Measurements from ENCODE around the gene CRHR2. TPM values are rescaled to one million over a fixed set of nuclear protein-coding genes. Genes with fewer than 3 reads are reported as not detected.

The CRHR2 gene
- total RNA-seq, 1 experiment from 2014 or later, result not detected

DNA sequence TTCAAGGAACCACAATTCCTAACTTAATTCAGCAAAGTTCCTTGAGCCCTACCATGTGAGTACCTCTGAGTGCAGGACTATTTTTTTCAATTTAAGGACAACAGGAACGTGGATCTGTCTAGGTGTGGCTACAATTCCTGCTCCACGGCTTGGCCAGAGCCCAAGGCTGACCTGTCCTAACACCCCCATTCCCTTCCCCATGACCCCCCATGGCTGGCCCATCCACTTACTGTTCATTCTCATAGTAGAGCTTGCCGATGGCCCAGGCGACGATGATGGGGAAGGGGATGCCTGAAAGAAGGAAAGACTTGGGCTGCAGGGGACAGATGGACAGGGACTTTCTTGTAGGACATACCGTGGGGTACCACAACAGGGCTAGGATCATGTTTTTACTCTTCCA is 20.3 kb downstream of the CRHR2 start:
- in situ Hi-C loops (cut with HindIII; ENCODE audit: low pct_unique_long_range_greater_than_20kb, low sequenced_read_pairs), result no loop called here
- no peak for DNase-seq (ENCODE audit: low read depth)

DNA sequence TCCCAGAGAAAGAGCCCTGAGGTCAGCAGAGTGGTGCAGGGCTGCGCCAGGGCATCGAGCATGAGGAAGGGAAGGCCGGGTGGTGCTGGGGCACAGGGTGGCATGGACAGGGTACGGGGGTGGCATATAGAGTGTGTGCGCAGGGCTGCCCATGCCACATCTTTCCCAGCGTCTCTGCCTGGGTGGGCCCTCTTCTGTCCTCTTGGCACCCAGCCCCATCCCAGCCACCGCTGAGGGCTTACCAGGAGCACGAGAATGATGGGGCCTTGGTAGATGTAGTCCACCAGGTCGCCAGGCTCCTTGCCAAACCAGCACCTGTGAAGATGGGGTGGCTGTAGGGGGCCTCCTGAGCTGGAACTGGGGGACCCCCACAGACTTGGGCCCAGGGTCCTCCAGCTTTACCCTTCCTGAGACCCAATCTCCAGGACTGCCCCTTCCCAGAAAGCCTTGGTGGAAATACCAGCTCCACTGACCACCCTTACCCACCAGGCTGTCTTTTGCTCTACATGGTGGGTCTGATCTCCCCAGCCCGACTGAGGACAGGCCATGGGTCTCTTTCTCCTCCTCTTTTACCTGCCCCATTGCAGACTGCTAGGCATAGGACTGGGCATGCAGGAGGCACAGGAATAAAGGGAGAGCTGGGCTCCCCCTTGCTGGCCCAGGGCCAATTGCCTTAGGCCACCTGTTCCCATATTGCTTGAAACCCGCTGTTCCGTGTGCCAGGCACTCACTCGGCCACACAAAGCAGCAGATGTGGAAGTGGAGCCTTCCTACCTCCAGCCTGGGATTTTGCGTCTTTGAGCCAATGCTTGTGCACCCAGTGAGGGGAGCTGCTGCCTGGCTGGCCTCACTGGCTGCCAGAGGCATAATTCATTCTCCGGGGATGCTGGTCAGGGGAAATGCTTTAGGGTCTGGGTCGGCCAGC is 21.7 kb downstream of the CRHR2 start:
- no peak for DNase-seq (ENCODE audit: low read depth)
- in situ Hi-C loops (cut with HindIII; ENCODE audit: low pct_unique_long_range_greater_than_20kb, low sequenced_read_pairs), result no loop called here

DNA sequence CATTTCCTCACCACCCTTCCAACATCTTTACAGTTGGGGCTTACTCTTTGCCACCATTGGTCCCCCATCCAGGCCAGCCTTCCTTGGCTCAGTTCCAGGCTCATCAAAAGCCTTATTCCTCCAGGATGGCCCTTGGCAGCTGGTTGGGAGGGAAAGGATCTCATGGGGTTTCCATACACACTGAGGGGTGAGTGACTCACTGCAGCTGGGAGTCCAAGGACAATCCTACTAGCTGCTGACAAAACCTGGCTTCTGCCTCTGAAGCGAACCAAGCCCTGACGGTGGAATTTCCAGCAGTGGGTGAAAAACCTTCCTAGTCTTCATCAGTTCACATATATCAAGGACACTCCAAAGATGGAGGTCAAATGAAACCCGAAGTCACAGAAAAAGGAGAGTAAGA is 22.9 kb downstream of the CRHR2 start:
- in situ Hi-C loops (cut with HindIII; ENCODE audit: low pct_unique_long_range_greater_than_20kb, low sequenced_read_pairs), result no loop called here
- no peak for DNase-seq (ENCODE audit: low read depth)

DNA sequence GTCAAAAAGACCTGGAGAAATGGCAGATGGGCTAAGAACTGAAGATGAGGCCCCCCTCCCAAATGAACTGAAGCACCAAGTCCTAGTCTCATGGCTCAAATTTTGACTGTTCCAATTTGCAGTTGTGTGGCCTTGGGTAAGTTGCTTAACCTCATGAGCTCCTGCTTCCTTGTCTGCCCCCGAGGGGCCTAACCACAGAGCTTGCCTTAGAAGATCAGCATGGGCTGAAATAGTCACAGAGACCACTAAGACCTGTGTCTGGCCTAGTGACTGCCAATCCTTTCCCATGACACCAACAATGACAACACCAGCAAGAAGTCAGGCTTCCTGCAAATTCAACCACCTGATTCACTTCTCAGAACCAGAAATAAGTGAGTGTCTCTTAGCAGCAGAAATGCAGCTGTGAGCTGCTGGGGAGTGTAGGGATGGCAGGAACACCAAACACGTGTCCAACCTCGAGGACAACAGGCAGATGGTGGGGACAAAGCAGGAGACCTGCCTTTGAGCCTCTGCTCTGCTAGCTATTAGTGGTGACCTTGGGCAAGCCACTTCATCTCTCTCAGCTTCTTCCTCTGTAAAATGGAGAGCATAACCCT is 23.7 kb downstream of the CRHR2 start:
- in situ Hi-C loops (cut with HindIII; ENCODE audit: low pct_unique_long_range_greater_than_20kb, low sequenced_read_pairs), result no loop called here
- DNase-seq (ENCODE audit: low read depth), result no peak

DNA sequence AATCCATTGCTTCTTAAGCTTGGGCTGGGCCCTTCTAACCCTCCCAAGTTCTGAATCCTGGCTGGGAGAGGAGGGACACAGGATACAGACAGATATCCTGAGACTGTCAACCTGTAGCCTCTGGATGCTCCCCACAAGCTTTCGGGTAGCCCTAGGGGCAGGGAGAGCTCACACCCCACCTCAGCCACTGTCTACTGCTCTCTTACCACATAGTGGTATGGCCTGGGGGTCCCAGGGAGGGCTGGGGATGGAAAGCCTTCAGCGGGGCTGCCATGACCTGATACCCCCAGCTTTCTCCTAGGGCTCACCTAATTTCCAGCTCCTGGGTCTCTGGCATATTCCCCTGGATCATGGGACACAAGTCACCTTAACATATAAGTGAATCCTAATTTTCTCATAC is 25.1 kb downstream of the CRHR2 start:
- no peak for DNase-seq (ENCODE audit: low read depth)
- in situ Hi-C loops (cut with HindIII; ENCODE audit: low pct_unique_long_range_greater_than_20kb, low sequenced_read_pairs), result no loop called here

DNA sequence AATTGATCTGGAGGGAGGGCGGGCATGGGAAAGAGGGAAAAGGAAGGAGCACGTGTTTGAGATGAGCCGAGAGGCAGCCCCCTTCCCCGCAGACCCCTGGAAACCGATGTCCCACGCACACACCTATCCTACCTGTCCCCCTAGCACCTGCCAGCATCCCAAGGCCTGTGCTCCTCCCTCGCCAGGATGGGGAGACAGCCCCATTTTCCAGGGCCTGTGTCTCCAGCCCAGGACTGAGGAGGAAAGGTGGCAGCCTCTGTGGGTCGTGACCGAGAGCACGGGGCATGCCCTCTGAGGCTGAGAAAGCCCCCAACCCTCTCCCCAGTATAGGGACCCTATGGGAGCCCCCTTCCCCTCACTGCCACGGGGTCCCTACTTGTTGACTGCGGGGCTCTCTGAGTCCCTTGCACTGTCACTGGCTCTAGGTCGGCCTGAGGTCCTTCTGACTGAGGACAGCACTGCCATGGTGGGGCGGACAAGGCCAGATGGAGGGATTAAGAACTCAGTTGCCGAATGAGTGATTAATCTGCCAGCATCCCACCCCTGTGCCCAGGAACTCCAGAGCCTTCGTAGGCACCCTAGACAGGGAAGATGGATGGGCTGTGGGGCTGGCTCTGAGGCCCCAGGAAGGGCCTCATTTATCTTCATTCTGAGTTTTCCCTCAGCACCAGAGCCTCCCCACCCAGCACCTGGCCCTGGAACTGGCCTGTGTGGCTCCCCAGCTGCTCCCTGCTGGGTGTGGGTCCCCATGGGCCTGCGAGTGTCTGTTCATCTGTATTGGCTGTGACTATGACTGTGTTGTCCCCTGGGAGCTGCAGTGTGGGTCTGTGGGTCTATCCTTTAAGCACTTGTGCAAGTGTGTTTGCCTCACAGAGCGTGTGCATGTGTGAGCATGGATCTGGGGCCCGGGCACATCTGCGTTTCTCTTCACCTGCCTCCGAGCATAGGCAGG is 26.0 kb downstream of the CRHR2 start:
- no peak for DNase-seq (ENCODE audit: low read depth)
- in situ Hi-C loops (cut with HindIII; ENCODE audit: low pct_unique_long_range_greater_than_20kb, low sequenced_read_pairs), result no loop called here

DNA sequence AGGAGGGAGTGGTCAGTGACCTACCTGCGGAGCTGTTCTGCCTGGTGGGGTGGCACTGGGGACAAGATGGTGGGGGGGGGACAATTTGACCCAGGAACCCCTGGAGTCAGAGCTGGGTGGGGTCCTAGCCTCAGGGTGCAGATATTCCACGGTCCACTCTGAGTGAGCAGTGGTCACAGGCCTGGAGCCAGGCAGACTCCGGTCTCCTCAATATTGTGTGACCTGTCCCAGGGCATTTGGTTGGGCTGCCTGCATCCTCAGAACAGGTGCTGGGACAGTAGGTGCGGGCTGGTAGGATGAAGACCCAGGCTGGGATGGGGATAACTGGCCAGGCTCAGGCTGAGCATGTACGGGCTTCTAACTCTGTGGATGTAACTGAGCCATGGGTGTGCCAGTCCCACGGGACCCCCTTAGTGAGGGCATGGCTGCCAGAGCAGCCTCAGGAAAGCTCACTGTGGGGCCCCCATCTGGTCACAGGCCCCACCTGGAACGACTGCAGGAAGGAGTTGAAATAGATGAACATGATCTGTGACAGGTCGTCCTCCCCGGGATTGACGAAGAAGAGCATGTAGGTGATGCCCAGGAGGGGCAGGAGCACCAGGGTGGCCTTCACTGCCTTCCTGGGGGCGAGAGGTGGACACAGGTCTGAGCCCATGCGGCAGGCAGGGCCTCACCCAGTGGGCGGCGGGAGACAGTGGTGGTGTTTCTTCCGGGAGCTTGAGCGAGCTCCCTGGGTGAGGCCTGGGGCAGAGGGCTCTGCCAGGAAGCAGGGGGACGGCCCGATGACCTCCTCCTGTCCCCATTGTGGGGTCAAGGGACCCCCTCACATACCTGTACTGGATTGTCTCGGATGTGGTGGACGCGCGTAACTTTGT is 26.9 kb downstream of the CRHR2 start:
- in situ Hi-C loops (cut with HindIII; ENCODE audit: low pct_unique_long_range_greater_than_20kb, low sequenced_read_pairs), result no loop called here
- no peak for DNase-seq (ENCODE audit: low read depth)

DNA sequence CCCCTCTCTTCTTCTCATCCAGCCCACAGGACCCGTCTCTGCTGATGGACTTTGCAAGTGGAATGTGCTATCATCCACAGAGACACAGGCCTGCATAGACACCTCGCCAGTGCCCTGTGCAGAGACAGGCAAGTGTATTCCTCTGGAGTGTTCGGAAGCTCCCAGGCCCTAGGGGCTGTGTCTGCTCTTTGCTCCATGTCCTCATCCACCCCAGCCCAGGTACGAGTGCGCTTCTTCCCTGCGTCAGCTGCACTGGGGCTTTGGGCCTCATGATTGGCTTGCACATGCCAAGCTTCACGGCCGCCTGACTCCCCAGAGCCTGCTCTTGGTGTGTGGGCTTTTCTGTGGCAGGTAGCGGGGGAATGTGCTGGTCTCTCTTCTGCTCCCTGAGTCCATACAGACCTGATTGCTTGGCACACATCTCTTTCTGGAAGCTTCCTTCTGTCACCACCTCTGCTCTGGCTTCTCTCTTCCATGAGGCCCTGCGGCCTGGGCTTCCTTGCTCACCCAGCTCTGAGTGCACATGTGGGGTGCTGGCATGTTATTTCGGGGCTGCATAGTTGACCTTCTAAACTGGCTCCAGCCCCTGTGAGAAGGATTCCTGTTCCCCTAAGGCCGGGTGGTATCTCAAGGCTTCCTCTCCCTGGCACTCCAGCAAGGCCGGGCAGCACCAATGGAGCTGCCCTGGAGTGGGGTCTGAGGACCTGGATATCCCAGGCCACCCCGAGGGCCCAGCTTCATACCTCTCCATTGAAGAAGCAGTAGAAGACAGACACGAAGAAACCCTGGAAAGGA is 27.8 kb downstream of the CRHR2 start:
- in situ Hi-C loops (cut with HindIII; ENCODE audit: low pct_unique_long_range_greater_than_20kb, low sequenced_read_pairs), result no loop called here

DNA sequence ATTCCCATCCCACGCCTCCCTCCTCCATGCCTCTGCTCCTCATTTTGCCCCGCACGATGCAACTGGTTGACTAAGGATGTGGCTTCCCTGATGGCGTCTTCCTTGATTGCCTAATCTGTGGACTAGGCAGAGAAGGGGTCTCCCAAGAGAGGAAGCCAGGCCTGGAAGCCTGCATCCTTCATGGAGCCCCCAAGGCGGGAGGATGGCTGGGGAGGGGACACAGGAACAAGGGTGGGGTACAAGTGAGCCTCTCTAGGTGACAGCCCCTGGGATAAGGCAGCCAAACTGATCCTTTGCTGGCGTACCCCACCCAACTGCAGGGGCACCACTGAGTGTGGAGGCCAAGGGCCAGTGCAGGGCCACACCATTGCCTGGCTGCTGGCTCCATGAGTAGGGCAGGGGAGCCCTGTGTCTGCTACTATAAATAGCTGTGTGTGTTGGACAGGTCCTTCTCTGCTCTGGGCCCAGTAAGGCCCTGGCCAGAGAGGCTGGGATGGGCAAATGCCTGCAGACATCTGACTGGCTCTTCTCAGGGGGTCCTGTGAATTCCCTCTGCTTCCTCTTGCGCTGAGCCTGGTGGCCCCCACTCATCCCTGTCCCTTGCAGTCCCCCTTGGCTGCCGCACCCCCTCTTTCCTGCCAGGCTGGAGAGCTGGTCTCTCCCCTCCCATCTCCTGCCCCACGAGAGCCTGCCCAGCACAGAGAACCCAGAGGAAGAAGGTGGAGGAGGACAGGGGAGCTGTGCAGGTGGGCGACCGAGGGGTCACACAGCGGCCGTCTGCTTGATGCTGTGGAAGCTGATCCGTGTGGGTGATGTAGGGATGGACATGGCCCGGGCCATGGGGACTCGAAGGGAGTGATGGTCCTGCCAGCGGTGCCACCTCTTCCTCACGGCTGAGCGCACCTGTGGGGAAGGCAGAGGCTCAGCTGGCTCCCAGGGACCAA is 29.3 kb downstream of the CRHR2 start:
- no peak for DNase-seq (ENCODE audit: low read depth)
- in situ Hi-C loops (cut with HindIII; ENCODE audit: low pct_unique_long_range_greater_than_20kb, low sequenced_read_pairs), result no loop called here

More for the DNA sequence above, 27.8 kb downstream of the CRHR2 start:
- DNase-seq (ENCODE audit: low read depth), result no peak

DNA sequence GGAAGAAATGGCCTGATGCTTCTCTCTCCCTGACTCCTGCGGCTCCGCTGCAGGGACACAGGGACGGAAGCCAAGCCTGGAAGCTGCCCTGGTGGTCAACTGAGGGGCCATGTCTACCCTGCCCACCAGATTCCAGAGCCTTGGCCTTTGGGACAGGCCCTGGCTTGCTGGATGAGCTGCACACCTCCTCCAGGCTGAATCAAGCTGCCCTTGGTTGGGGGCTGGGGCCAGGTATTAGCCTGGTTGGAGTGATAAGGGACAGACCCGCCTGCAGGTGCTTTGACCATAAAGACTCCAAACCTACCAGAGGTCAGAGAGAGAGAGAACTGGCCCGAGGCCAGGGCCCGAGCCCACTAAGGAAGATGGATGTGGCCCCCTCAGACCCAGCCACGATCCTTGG is 30.1 kb downstream of the CRHR2 start:
- DNase-seq (ENCODE audit: low read depth), result no peak
- in situ Hi-C loops (cut with HindIII; ENCODE audit: low pct_unique_long_range_greater_than_20kb, low sequenced_read_pairs), result no loop called here

DNA sequence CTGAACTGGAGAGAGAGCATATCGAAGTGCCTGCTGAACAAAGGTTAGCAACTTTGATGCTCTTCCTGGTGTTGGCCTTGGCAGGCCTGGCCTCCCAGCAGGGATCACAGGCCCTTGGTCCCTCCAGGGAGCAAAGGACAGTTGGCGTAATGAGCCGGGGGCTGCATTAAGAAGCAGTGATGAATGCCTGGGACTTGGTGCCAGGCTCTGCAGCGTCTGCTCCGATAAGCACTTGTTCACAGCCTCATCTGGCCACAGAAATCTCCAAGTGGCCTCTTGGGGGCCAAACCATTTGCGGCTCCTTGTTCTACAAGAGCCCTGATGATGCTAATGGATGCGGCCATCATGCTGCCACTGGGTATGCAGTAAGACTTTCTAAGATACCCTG is 31.8 kb downstream of the CRHR2 start:
- in situ Hi-C loops (cut with HindIII; ENCODE audit: low pct_unique_long_range_greater_than_20kb, low sequenced_read_pairs), result no loop called here
- no peak for DNase-seq (ENCODE audit: low read depth)

DNA sequence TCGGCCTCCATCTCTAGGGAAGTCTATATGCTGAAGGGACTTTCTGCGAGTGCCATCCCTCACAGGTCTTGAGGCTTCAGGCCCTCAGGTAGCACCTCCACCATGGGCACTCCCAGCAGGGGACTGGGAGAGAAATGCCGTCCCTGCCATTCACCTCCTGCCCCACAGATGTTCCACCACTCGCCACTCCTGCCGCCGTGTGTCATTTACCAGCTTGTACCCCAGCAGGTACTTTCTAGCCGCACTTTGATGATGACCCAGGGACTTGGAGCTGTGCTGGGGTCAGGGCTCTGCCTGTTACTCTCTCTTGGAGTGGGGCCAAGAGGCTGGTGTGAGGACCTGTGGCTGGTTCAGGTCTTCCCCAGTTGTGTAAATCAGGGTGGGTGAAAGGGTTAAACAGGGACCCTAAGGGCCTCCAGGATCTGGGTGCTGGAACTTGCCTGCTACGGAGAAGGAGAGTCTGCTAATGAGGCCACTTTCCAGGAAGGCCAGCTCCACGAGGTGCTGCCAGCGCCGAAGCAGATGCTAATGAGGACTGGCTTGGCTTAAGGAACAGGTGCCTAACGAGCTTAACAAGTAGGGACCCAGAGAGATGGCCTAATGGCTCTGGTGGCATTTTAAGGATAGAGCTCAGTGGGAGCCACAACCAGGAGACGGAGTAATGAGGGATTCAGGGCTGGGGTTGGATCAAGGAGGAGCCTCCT is 32.4 kb downstream of the CRHR2 start:
- in situ Hi-C loops (cut with HindIII; ENCODE audit: low pct_unique_long_range_greater_than_20kb, low sequenced_read_pairs), result no loop called here
- DNase-seq (ENCODE audit: low read depth), result no peak

DNA sequence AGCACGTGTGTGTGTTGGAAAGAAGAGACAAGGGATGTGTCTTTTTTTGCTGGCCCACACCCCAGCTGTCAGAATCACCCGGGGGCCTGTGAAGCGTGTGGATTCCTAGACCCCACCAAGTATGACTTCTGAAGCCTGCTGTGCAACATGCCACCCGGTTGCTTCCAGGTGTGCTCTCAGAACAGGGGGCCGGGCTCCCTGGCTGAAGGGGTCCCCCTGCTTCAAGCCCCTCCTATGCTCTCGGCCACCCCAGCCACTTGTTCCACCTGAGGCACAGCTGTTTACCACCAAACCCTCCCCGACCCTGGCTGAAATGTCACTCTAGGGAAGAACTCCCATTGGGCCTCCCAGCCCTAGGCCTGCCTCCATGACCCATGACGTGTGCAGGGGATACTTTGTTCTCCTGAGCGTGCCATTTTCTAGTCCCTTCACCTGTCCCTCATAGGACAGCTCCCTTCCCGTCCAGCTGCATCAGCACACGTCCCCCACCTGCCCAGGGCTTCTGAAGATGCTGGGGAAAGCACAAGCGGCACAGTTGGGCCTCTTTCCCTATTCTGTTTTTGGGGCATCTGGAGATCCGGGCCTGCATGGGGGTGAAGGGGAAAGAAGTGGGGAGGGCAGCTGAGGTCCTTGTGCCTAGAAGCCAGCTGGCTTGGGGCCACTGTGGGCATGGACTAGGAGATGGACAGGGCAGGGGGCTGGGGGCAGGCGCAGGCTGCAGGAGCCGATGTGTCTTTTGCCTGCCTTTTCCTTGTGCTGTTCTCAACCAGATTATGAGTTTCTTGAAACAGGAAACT is 33.3 kb downstream of the CRHR2 start:
- DNase-seq (ENCODE audit: low read depth), result no peak
- in situ Hi-C loops (cut with HindIII; ENCODE audit: low pct_unique_long_range_greater_than_20kb, low sequenced_read_pairs), result no loop called here

DNA sequence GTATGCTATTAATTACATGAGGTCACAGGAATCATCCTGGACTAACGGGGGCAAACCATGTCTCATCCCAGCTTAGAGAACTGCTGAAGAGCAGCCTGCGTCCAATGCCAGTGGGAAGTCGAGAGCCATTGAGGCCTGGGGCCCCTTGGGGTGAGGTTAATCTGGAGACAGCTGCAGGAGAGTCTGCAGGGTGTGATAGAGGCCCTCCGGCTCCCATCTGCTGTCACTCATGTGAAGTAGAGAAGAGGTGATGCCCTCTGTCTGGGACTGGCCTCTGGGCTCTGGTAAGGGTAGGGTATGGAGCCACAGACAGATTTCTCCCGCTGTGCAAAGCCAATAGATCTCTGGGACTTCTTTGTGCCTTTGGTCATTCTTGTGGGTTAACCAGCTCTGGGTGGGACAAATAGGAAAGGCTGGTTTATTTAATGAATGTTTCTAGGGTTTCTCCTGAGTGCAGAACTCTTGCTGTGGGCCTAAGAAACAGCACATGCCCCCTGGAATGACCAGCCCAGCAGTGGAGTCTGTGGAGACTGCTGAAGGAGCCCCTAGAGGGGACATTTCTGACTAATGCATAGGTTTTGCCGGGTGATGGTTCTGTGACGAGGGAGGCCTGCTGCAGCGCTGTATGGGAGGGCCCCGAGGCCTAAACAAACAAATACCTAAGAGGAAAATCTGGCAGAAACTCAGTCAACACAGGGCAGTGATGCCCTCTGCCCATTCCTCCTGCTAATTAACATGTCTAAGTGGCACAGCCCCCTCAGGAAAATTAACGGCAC is 34.5 kb downstream of the CRHR2 start:
- in situ Hi-C loops (cut with HindIII; ENCODE audit: low pct_unique_long_range_greater_than_20kb, low sequenced_read_pairs), result no loop called here
- DNase-seq (ENCODE audit: low read depth), result no peak

All from Caki2 (cell line).